Stimulated activated CD4-positive, alpha-beta T cell treated with anti-CD3 and anti-CD28 coated beads, Interleukin-1b, Interleukin-23, amount 100 ng/mL, for 4 hours (primary cell): ENCODE measurements around the gene ATXN2L.
"Not testable (repeated sequence)": the region's sequence is repeated elsewhere in the genome, so short reads cannot be mapped to it uniquely, and the experiment has no call there.

ENCODE experiments used
- DNase-seq, 2 donors: peaks; one replicate each; pipeline ENCODE4 v3.0.0-alpha.2; 2020; ENCODE audit warnings: low read depth in 2 of 2

Gene ATXN2L

GRCh38 chr16:28867241-28867640 lies 44.4 kb downstream of the ATXN2L start:
- no peak for DNase-seq

DNA sequence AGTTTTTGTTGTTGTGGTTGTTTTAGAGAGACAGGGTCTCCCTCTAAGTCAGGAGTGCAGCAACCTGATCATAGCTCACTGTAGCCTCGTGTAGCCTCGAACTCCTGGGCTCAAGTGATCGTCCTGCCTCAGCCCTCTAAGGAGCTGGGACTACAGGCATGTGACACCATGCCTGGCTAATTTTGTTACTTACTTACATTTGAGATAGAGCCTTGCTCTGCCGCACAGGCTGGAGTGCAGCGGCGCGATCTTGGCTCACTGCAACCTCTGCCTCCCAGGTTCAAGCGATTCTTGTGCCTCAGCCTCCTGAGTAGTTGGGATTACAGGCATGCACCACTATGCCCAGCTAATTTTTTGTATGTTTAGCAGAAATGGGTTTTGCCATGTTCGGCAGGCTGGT lies 44.8 kb downstream of the ATXN2L start:
- DNase-seq: not testable (repeated sequence)

- no peak for DNase-seq
These were observed 46.4 kb downstream of the ATXN2L start for GRCh38 chr16:28869201-28869600.

DNA sequence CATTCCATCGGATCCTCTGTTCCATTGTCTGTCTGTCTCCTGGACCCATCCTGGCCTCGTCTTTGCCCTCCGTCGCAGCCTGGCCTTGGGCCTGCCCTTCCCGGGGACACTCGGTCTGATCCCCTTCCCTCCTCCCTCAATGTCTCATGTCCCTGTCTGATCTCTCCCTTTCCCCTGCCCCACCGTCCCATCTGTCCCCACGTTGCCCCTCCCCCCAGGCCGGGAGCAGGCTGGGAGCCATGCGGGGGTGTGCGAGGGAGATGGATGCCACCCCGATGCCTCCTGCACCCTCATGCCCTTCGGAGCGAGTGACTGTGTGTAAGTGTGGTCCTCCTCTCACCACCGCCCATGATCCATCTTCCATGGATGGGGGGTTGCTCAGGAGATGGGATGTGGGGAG lies 50.2 kb downstream of the ATXN2L start:
- DNase-seq: no peak

GRCh38 chr16:28873543-28874201 lies 50.9 kb downstream of the ATXN2L start:
- peak; percentile 37 to 46 for DNase-seq

- no peak for DNase-seq
These were observed 51.6 kb downstream of the ATXN2L start for GRCh38 chr16:28874406-28874805.

- no peak for DNase-seq
These were observed 52.6 kb downstream of the ATXN2L start for GRCh38 chr16:28875134-28876018.

DNA sequence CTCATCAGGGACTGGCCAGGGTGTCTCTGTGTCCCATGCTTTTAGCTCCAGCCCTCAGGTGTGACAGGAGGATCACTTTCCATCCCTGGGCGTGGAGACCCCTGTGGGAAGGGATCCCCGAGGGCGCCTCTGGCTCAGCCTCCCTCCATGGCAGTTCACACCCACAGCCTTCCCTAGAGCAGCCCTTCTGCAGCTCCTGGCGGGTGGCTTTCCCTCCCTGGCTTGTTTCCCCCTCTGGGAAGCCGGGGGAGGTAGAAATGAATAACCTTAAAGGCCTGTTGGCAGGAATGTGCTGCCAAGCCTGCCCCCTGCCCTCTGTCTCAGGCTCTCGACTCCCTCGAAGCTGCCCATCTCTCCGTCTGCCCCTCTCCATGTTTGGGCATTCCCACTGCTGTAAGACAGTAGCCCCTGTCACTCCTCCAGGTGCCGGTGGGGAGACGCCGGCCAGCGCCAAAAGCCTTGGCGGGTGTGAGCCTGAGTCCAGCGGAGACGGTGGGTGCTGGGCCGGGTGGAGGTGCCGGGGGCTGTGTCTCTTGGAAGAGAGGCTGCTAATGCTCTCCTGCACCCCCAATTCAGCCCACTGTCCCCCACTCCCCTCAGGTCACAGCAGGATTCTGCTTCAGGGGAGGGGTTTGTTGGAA lies 53.3 kb downstream of the ATXN2L start:
- DNase-seq: no peak

DNA sequence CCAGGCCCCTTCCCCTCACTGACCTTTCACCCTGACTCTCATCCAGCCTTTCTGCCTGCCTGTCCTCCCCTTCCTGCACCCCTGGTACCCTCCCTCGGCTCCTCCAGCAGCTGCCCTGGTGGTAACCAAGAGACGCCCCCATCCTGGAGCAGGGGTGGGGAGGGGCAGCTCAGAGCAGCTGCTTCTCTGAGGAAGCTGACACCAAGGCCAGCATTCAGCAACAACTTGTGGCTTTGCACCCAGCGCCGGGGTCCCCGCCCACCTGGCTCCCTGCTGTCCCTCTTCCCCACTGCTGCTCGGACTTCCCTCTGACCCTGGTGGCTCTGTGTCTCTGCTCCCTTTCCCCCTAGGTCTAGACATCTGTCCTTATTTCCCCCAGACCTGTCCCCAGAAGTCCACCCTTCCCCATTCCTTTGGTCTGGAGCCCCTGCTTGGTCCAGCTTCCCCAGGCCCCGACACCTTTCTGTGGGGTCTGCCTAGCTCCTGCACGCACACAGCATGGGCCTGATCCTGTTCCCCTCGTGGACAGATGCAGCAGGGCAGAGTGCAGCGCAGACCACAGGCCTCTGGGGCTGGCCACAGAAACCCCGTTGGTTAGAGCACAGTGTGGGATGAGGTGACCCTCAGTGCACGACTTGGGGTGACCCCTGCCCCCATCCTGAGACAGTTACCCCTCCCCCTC lies 54.3 kb downstream of the ATXN2L start:
- DNase-seq: no peak

DNA sequence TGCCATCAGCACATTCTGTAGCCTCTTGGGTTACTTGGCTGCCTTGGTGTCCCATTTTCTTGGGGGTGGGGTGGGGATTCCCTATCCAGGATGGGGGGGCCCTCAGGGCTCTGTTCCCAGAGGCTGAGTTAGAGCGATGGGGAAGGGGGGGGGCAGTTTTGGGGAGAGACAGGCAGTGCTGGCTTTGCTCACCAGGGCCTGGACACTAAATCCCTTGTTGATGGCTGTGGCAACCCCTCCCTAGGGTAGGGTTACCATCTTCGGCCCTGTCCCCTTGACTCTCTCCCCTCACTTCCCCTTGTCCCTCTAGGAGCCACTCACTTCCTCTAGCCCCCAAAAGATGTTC lies 54.8 kb downstream of the ATXN2L start:
- no peak for DNase-seq

- DNase-seq: no peak
These were observed 55.5 kb downstream of the ATXN2L start, which contains the start of gene ATP2A1 for GRCh38 chr16:28878083-28878926. TSS of gene ATP2A1 (plus strand) at chr16:28878488. CDS start at chr16:28878672, 184 bp downstream.

DNA sequence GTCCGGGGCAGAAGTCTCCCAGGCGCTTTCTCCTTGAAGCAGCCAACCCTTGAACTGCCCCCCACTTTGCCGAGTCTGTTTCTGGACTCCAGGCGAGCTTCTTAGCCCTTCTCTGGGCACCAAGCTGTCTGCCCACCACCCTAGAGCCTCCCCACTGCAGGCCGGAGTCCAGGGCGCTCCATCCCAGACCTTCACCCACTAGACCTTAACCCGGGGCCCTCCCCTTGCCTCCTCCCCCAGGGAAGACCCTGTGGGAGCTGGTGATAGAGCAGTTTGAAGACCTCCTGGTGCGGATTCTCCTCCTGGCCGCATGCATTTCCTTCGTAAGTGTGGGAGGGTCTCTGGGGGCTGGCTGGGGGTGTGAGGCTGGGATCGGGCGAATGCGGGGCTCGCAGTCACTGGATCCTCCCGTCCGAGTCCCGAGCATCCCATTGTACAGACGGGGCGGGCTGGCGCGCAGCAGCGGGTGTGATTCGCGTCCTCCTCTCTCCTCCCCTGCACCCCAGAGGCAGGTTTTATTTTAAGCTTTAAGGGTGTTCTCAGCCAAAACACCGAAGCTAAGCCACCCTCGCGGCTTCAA lies 56.6 kb downstream of the ATXN2L start:
- DNase-seq: no peak

GRCh38 chr16:28879841-28880588 lies 57.2 kb downstream of the ATXN2L start:
- DNase-seq: peak; percentile 86 to 91

DNA sequence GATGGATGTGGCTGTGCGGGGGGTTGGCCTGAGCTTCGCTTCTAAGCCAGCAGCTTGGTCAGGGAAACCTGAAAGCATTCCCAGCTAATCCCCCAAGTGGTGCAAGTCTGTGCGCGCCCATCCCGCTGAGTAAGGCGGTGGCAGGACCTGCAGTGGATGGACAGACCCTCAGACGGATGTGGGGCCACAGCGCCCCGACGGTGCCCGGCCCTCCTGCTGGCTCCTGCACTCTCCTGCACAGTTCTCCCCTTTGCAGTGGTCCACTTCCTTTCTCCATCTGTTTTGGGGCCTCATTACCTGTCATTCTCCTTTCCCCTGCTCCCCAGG lies 57.8 kb downstream of the ATXN2L start:
- DNase-seq: no peak

GRCh38 chr16:28880955-28881354 lies 58.2 kb downstream of the ATXN2L start:
- DNase-seq: no peak

DNA sequence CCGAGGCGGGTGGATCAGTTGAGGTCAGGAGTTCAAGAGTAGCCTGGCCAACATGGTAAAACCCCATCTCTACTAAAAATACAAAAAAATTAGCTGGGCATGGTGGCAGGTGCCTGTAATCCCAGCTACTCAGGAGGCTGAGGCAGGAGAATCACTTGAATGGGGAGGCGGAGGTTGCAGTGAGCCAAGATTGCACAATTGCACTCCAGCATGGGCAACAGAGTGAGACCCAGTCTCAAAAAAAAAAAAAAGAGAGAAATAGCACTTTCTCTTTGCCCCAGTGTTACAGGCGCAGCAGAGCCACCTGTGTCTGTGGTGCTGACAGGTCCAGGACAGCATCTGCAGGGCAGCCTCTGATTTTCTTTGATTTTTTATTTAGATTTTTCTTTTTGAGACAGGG lies 58.8 kb downstream of the ATXN2L start:
- DNase-seq: not testable (repeated sequence)

DNA sequence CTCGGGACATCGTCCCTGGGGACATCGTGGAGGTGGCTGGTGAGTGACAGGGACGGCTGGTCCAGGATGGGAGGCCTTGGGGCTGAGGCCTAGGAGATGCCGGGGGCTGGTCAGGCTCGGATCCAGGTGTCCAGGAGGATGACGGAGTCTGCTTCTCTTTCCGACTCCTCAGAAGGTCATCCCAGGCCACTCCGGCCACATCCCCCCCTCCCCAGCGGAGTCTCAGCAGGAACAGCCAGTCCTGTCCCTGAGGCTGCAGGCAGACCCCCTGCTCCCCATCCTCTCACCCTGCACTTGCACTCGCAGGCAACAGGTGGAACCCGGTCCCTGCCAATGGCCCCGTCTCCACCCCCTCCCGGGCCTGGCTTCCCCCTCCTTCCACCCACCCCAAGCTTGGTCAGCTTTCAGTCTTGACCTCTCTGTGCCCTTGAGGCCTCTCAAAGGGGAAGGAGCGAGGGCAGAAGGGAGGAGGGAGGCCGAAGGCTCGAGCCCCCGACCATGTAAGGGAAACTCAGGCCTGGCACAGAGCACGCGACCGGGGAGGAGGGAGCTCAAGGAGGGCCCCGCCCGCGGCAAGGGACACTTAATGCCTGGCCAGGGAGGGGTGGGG lies 59.9 kb downstream of the ATXN2L start:
- DNase-seq: no peak

- DNase-seq: no peak
These were observed 60.6 kb downstream of the ATXN2L start for GRCh38 chr16:28883221-28883996.

DNA sequence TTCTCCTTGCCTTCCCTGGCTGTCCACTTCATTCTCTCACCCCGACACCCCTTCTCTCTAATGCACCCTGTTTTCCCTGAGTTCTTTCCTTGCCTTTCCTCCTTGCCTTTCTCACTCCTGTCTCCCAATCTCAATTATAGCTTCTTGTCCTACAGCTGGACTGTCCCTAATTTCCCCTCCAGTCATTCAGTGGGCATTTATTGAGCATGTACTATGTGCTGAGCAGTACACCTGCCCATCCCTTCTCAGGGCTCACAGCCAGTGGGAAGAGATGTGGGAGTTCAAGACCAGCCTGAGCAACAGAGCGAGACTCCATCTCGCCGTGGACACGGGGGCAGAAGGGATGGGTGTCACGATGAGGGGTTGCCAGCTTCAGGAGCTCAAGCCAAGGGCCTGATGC lies 61.2 kb downstream of the ATXN2L start:
- no peak for DNase-seq
